ENCODE measurements around the gene EGFR. TPM values are rescaled to one million over a fixed set of nuclear protein-coding genes. Genes with fewer than 3 reads are reported as not detected.
A peak's percentile ranks its signal among the peaks of the same experiment; 100 is the strongest.

EGFR gene
- total RNA-seq, 2 donors from 2014 or later, result 21.1 to 22.5 TPM

DNA sequence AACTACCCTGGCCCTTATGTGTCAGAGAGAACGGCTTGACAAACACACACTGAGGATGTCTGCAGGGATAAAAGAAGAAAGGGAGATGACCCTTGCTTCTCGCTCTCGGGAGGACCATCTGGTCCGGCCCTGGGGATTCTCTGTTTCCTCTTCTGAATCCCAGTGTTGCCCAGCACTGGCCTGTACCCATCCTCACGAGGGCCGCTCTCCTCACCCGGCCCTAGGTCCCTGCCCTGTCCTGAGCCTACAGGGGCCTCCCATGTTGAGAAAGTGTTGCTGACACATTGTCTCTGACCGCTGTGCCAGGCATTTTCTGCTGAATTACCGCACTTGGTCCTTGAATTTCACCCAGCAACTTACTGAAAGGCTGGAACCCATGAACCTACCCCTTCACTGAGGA lies 174.4 kb downstream of the EGFR start:
- H3K27ac ChIP-seq, result peak overlapping the region in 1 of 2 donors; percentile 22
- TF ChIP-seq, protein P1, sequence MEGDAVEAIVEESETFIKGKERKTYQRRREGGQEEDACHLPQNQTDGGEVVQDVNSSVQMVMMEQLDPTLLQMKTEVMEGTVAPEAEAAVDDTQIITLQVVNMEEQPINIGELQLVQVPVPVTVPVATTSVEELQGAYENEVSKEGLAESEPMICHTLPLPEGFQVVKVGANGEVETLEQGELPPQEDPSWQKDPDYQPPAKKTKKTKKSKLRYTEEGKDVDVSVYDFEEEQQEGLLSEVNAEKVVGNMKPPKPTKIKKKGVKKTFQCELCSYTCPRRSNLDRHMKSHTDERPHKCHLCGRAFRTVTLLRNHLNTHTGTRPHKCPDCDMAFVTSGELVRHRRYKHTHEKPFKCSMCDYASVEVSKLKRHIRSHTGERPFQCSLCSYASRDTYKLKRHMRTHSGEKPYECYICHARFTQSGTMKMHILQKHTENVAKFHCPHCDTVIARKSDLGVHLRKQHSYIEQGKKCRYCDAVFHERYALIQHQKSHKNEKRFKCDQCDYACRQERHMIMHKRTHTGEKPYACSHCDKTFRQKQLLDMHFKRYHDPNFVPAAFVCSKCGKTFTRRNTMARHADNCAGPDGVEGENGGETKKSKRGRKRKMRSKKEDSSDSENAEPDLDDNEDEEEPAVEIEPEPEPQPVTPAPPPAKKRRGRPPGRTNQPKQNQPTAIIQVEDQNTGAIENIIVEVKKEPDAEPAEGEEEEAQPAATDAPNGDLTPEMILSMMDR (IDR thresholded peaks at IDR 0.05), result no peak

GRCh38 chr7:55194522-55194921 lies 175.7 kb downstream of the EGFR start:
- H3K4me3 ChIP-seq, result no peak overlapping the region
- TF ChIP-seq, protein P1 (IDR thresholded peaks at IDR 0.05), result no peak
- no peaks in the 10 kb centered on the region for H3K27me3 ChIP-seq
- peaks cover 13% of the 10 kb centered on the region for H3K36me3 ChIP-seq
- no peak for DNase-seq (ENCODE audit: low spot score)
- H3K4me1 ChIP-seq, result peaks cover 0 to 17% of the 10 kb centered on the region in 2 donors
- no peaks in the 10 kb centered on the region for H3K9me3 ChIP-seq
- H3K27ac ChIP-seq, result no peak overlapping the region

More for the DNA sequence above, 174.4 kb downstream of the EGFR start:
- Histone ChIP-seq H3K4me1 (peaks cover 0 to 30% of the 10 kb centered on the region in 2 donors), H3K9me3 (no peaks in the 10 kb centered on the region), H3K4me3 (no peak overlapping the region), H3K27me3 (no peaks in the 10 kb centered on the region), H3K36me3 (peaks cover 13% of the 10 kb centered on the region)
- DNase-seq (ENCODE audit: low spot score), result no peak

DNA sequence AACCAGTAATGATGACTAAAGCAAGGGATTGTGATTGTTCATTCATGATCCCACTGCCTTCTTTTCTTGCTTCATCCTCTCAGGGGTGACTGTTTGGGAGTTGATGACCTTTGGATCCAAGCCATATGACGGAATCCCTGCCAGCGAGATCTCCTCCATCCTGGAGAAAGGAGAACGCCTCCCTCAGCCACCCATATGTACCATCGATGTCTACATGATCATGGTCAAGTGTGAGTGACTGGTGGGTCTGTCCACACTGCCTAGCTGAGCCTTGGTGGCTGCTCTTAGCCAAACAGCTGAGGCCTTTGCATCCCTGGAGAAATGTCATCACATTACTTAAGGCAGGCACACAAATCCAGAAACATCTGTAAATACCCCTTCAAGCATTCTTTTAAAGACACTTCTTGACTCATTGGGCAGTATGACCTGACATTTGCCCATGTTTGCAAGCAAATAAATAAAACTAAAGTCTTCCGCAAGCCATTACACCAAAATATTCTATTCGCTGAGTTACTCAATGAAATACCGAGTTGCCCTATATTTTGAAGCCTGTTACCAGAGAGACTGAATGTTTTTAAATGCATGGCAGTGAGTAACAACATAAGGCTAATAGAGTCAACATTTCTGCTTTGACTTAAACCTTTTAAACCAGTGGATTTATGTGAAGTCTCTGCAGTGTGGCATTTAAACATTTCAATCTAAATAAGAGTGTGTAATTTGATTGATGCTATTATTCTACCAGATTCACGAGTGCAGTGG lies 180.0 kb downstream of the EGFR start:
- no peaks in the 10 kb centered on the region for H3K4me1 ChIP-seq
- H3K27me3 ChIP-seq, result no peaks in the 10 kb centered on the region
- no peak overlapping the region for H3K4me3 ChIP-seq
- H3K36me3 ChIP-seq, result peaks cover 35% of the 10 kb centered on the region
- no peaks in the 10 kb centered on the region for H3K9me3 ChIP-seq
- H3K27ac ChIP-seq, result no peak overlapping the region
- TF ChIP-seq, protein P1 (IDR thresholded peaks at IDR 0.05), result no peak
- DNase-seq (ENCODE audit: low spot score), result no peak

DNA sequence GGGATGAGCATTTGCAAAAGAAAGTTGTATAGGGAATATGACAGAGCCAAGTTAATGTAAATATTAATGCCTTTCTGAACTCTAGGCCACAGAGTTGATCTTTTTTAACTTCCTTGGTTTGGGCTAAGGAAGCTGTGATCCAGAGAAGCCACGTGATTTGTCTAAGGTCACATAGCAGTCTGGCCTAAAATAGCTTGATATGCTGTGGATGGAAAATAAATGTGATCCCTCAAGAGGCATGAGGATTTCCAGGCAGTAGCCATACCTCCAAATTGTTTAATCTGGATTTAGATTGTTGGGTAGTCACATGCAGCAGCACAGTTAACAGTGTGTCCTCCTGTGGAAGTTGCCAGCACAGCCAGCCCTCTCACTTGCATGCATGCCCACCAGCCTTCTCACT lies 180.6 kb downstream of the EGFR start:
- no peaks in the 10 kb centered on the region for H3K4me1 ChIP-seq

DNA sequence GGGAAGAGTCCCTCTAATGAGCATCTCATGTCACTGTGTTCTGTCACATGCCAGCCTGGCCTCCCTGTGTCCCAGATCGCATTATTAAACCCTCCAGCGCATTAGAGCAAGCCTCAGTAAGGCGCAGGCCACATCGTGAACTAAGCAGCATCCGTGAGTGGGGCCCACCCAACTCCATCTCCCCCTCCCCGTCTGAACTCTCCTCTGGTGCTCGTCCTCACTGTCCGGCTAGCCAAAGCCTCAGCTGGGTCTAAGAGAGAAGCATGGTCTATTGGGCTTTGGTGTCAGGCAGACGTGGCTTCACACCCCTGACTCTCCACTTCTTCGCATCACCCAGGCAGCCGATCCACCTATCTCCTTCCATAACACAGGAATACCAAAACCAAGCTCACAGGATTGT lies 181.6 kb downstream of the EGFR start:
- no peak for DNase-seq (ENCODE audit: low spot score)
- Histone ChIP-seq H3K9me3 (no peaks in the 10 kb centered on the region), H3K4me3 (no peak overlapping the region), H3K27ac (no peak overlapping the region), H3K27me3 (no peaks in the 10 kb centered on the region), H3K4me1 (no peaks in the 10 kb centered on the region), H3K36me3 (peaks cover 51% of the 10 kb centered on the region)
- TF ChIP-seq, protein P1 (IDR thresholded peaks at IDR 0.05), result no peak

More for the DNA sequence above, 180.6 kb downstream of the EGFR start:
- Histone ChIP-seq H3K4me3 (no peak overlapping the region), H3K27ac (no peak overlapping the region), H3K9me3 (no peaks in the 10 kb centered on the region), H3K36me3 (peaks cover 40% of the 10 kb centered on the region), H3K27me3 (no peaks in the 10 kb centered on the region)
- DNase-seq (ENCODE audit: low spot score), result no peak
- TF ChIP-seq, protein P1 (IDR thresholded peaks at IDR 0.05), result no peak
